ENCODE data around the gene STAT3.
"Not testable (repeated sequence)": the region's sequence is repeated elsewhere in the genome, so short reads cannot be mapped to it uniquely, and the experiment has no call there.

STAT3 gene

DNA sequence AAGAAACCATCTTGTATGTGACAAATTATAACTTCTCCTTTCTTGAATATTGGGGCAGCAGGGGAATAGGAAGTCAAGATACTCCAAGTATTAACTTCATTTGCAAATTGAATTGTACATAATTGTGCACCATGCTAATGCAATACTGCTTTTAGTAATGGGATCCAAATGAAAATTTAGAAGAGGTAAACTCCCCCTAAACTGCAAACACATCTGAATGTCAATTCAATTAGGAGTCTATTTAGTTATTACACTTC, 116.5 kb downstream of the STAT3 start:
- no peak overlapping the region for H3K4me3 ChIP-seq (ENCODE audit: insufficient read depth, low read depth, low read length)
- H3K27me3 ChIP-seq (ENCODE audit: control insufficient read depth, insufficient read depth, low read length, poor library complexity, severe bottlenecking), result no peaks in the 10 kb centered on the region
- no peaks in the 10 kb centered on the region for H3K36me3 ChIP-seq (ENCODE audit: control insufficient read depth, insufficient read depth, low read length)
- H3K9me3 ChIP-seq (ENCODE audit: control insufficient read depth, low read length), result no peaks in the 10 kb centered on the region
- no peak overlapping the region for H3K27ac ChIP-seq (ENCODE audit: insufficient read depth, low read depth, low read length, poor library complexity, severe bottlenecking)
- H3K4me1 ChIP-seq (ENCODE audit: control insufficient read depth, insufficient read depth, low read length), result peaks cover 8% of the 10 kb centered on the region

DNA sequence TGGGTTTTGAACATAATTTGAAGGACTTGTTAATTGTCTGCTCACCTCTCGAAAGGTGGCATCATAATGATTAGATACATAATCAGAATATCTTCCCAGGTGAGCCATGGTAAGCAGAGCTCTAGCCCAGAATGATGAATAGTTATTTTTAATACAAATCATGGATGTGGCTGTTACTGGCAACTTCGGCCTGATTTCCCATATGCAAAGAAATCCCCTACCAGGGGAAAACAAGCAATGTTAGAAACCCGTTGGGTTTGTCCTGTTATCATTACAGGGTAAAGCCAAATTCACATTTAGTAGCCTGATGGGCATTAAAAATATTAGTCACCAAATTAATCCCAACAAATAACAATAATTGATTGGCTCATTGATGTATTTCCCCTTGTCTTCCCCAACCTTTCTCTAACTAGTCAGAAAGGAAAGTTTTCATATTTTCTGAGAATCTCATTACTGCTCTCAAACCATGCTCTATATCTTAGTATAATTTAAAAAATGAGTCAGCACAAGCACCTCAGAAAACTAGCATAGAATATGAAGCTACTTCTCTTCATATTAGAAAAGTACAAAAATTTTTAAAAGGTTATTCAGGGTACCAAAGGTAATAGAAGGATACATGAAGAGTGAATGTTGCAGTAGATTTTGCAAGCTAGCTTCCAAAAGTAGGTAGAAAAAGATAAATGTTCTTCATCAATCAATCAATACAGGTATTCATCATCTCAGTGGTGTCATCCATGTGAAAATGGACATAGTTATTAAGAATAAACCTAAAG, 117.0 kb downstream of the STAT3 start:
- Histone ChIP-seq H3K27ac (ENCODE audit: insufficient read depth, low read depth, low read length, poor library complexity, severe bottlenecking) (no peak overlapping the region), H3K9me3 (ENCODE audit: control insufficient read depth, low read length) (no peaks in the 10 kb centered on the region), H3K4me3 (ENCODE audit: insufficient read depth, low read depth, low read length) (no peak overlapping the region), H3K27me3 (ENCODE audit: control insufficient read depth, insufficient read depth, low read length, poor library complexity, severe bottlenecking) (no peaks in the 10 kb centered on the region), H3K4me1 (ENCODE audit: control insufficient read depth, insufficient read depth, low read length) (peaks cover 7% of the 10 kb centered on the region), H3K36me3 (ENCODE audit: control insufficient read depth, insufficient read depth, low read length) (no peaks in the 10 kb centered on the region)
- 84 to 97% methylated on average over 2 to 3 of the region's 3 CpGs for WGBS, 2 experiments

DNA sequence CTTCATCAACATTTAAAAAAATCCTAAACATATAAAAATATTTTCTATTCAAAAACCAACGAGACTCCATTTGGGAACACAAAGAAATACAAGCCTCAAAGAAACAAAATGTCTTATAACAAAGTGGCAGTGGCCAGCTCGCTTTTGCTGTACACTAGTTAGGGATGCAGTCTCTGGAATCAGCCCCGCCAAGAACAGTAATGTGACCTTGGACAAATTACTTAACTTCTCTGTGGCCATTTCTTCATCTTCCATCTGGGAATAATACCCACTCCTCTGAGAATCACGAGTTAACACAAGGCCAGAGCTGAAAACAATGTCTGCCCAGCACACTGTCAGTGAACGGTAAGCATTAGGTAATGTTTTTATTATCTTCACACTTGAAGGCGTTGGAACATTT, 117.6 kb downstream of the STAT3 start:
- 93 to 95% methylated on average over 6 of the region's 6 CpGs for WGBS, 2 experiments
- H3K36me3 ChIP-seq (ENCODE audit: control insufficient read depth, insufficient read depth, low read length), result no peaks in the 10 kb centered on the region
- H3K4me3 ChIP-seq (ENCODE audit: insufficient read depth, low read depth, low read length), result no peak overlapping the region
- H3K4me1 ChIP-seq (ENCODE audit: control insufficient read depth, insufficient read depth, low read length), result peaks cover 7% of the 10 kb centered on the region
- H3K27ac ChIP-seq (ENCODE audit: insufficient read depth, low read depth, low read length, poor library complexity, severe bottlenecking), result no peak overlapping the region
- no peaks in the 10 kb centered on the region for H3K27me3 ChIP-seq (ENCODE audit: control insufficient read depth, insufficient read depth, low read length, poor library complexity, severe bottlenecking)
- no peaks in the 10 kb centered on the region for H3K9me3 ChIP-seq (ENCODE audit: control insufficient read depth, low read length)

DNA sequence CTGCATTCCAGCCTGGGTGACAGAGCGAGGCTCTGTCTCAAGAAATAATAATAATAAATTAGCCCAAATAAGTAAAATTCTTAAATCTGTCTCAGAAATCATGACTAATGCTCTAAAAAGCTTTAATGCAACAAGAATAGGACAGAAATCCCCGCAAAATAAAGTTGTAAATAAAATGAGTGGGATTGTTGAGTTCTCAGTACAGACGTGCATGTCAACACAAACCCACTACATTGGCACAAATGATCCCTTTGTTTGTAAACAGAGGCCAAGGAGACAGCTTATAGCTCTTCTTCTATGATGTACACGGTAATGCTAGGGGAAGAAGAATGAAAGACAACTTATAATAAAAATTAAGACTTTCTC, 118.1 kb downstream of the STAT3 start:
- Histone ChIP-seq H3K27me3 (ENCODE audit: control insufficient read depth, insufficient read depth, low read length, poor library complexity, severe bottlenecking) (no peaks in the 10 kb centered on the region), H3K36me3 (ENCODE audit: control insufficient read depth, insufficient read depth, low read length) (no peaks in the 10 kb centered on the region), H3K27ac (ENCODE audit: insufficient read depth, low read depth, low read length, poor library complexity, severe bottlenecking) (no peak overlapping the region), H3K9me3 (ENCODE audit: control insufficient read depth, low read length) (no peaks in the 10 kb centered on the region), H3K4me3 (ENCODE audit: insufficient read depth, low read depth, low read length) (no peak overlapping the region), H3K4me1 (ENCODE audit: control insufficient read depth, insufficient read depth, low read length) (peaks cover 7% of the 10 kb centered on the region)
- 96 to 100% methylated on average over 2 to 3 of the region's 4 CpGs for WGBS, 2 experiments

DNA sequence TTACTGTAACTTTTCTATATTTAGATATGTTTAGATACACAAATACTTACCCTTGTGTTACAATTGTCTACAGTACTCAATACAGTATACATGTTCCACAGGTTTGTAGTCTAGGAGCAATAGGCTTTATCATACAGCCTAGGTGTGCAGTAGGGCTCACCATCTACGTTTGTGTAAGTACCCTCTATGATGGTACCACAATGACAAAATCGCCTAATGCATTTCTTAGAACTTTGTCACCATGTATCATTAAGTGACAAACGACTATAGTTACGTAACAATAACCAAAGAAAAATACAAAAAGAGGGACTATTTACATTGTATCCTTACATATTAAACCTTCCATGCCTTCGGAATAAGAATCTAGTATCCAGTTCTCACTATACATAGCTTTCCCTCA, 120.0 kb downstream of the STAT3 start:
- Histone ChIP-seq H3K4me3 (ENCODE audit: insufficient read depth, low read depth, low read length) (no peak overlapping the region), H3K4me1 (ENCODE audit: control insufficient read depth, insufficient read depth, low read length) (no peaks in the 10 kb centered on the region), H3K9me3 (ENCODE audit: control insufficient read depth, low read length) (no peaks in the 10 kb centered on the region), H3K27ac (ENCODE audit: insufficient read depth, low read depth, low read length, poor library complexity, severe bottlenecking) (no peak overlapping the region), H3K27me3 (ENCODE audit: control insufficient read depth, insufficient read depth, low read length, poor library complexity, severe bottlenecking) (no peaks in the 10 kb centered on the region), H3K36me3 (ENCODE audit: control insufficient read depth, insufficient read depth, low read length) (no peaks in the 10 kb centered on the region)
- 95 to 97% methylated on average over 5 of the region's 5 CpGs for WGBS, 2 experiments

DNA sequence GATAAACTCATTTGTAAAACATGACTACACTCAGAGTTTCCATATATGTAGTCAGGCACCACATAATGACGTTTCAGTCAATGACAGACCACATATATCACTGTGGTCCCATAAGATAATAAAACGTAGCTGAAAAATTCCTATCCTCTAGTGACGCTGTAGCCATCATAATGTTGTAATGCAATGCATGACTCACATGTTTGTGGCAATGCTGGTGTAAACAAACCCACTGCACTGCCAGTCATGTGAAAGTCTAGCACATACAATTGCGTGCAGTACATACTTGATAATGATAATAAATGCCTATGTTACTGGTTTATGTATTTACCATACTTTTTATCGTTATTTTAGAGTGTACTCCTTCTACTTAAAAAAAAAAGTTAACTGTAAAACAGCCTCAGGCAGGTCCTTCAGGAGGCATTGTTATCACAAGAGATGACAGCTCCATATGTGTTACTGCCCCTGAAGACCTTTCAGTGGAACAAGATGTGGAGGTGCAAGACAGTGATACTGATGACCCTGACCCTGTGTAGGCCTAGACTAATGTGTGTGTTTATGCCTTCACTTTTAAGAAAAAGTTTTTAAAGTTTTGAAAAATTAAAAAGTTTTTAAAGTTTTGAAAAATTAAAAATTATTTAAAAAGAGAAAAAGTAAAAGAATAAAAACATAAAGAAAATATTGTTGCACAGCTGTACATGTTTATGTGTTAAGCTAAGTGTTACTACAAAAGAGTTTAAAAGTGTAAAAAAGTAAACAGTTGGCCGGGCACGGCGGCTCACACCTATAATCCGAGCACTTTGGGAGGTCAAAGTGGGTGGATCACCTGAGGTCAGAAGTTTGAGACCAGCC, 121.1 kb downstream of the STAT3 start:
- no peak overlapping the region for H3K4me3 ChIP-seq (ENCODE audit: insufficient read depth, low read depth, low read length)
- H3K4me1 ChIP-seq (ENCODE audit: control insufficient read depth, insufficient read depth, low read length), result no peaks in the 10 kb centered on the region
- no peaks in the 10 kb centered on the region for H3K27me3 ChIP-seq (ENCODE audit: control insufficient read depth, insufficient read depth, low read length, poor library complexity, severe bottlenecking)
- H3K27ac ChIP-seq (ENCODE audit: insufficient read depth, low read depth, low read length, poor library complexity, severe bottlenecking), result no peak overlapping the region
- 93% methylated on average over 8 of the region's 9 CpGs for WGBS, 2 experiments
- no peaks in the 10 kb centered on the region for H3K9me3 ChIP-seq (ENCODE audit: control insufficient read depth, low read length)
- H3K36me3 ChIP-seq (ENCODE audit: control insufficient read depth, insufficient read depth, low read length), result no peaks in the 10 kb centered on the region

DNA sequence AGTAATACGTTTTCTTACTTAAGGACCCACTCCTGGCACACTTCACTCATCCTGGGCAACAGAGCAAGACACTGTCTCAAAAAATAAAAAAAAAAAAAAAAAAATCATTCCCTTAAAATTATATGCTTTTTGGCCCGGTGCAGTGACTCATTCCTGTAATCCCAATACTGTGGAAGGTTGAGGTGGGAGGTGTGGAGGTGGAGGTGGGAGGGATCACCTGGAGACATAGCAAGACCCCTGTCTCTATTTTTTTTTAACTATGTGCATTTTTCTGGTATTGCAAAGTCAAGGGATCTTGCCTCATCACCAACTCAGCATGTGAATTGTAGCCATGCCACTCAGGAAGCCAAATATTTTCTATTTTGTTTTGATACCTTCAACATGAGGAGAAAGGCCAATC, 121.8 kb downstream of the STAT3 start:
- Histone ChIP-seq H3K36me3 (ENCODE audit: control insufficient read depth, insufficient read depth, low read length) (no peaks in the 10 kb centered on the region), H3K27me3 (ENCODE audit: control insufficient read depth, insufficient read depth, low read length, poor library complexity, severe bottlenecking) (no peaks in the 10 kb centered on the region), H3K4me3 (ENCODE audit: insufficient read depth, low read depth, low read length) (no peak overlapping the region), H3K9me3 (ENCODE audit: control insufficient read depth, low read length) (no peaks in the 10 kb centered on the region), H3K27ac (ENCODE audit: insufficient read depth, low read depth, low read length, poor library complexity, severe bottlenecking) (no peak overlapping the region), H3K4me1 (ENCODE audit: control insufficient read depth, insufficient read depth, low read length) (no peaks in the 10 kb centered on the region)
- WGBS, 2 experiments, result 92 to 100% methylated on average over 2 of the region's 2 CpGs

DNA sequence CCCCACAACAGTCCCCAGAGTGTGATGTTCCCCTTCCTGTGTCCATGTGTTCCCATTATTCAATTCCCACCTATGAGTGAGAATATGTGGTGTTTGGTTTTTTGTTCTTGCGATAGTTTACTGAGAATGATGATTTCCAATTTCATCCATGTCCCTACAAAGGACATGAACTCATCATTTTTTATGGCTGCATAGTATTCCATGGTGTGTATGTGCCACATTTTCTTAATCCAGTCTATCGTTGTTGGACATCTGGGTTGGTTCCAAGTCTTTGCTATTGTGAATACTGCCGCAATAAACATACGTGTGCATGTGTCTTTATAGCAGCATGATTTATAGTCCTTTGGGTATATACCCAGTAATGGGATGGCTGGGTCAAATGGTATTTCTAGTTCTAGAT, 123.9 kb downstream of the STAT3 start:
- no CpG with 5 or more reads among the region's 4 CpGs for WGBS, 2 experiments
- H3K36me3 ChIP-seq (ENCODE audit: control insufficient read depth, insufficient read depth, low read length); H3K27me3 ChIP-seq (ENCODE audit: control insufficient read depth, insufficient read depth, low read length, poor library complexity, severe bottlenecking); H3K27ac ChIP-seq (ENCODE audit: insufficient read depth, low read depth, low read length, poor library complexity, severe bottlenecking); H3K4me1 ChIP-seq (ENCODE audit: control insufficient read depth, insufficient read depth, low read length); H3K4me3 ChIP-seq (ENCODE audit: insufficient read depth, low read depth, low read length); H3K9me3 ChIP-seq (ENCODE audit: control insufficient read depth, low read length): not testable (repeated sequence)
